NB4 (cell line): ENCODE results near the gene GCSH.

Source experiments
- POLR2A ChIP-seq: IDR thresholded peaks from 2 replicates; pipeline ENCODE4 v1.6.1; 2011; ENCODE audit warnings: mild to moderate bottlenecking; ENCODE audit not compliant: insufficient read length; ENCODE audit errors: extremely low read depth
- TF ChIP-seq, protein P1 (sequence below): IDR thresholded peaks from one replicate; pipeline ENCODE4 v1.5.1; 2012; ENCODE audit warnings: low read depth, low read length
- TF ChIP-seq, protein P2 (sequence below): IDR thresholded peaks from 2 replicates; pipeline ENCODE4 v1.6.1; 2011; ENCODE audit warnings: low read depth, low read length

DNA sequence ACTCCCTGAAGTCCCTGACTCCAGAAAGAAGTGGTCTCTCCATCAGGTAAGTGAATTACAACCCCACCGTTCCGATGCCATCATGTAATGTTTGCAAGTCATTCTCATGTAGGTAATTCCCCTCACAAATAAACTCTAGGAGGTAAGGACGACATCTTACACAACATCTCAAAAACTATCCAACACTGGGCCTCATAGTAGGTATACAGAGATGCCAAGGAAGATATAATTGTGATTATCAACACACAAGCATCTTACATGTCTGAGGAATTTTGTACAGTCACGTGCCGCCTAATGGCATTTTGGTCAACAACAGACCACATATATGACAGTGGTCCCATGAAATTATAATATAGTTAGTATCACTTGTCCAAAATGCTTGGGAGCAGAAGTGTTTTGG lies 7.4 kb downstream of the GCSH start:
- TF ChIP-seq, protein P1, sequence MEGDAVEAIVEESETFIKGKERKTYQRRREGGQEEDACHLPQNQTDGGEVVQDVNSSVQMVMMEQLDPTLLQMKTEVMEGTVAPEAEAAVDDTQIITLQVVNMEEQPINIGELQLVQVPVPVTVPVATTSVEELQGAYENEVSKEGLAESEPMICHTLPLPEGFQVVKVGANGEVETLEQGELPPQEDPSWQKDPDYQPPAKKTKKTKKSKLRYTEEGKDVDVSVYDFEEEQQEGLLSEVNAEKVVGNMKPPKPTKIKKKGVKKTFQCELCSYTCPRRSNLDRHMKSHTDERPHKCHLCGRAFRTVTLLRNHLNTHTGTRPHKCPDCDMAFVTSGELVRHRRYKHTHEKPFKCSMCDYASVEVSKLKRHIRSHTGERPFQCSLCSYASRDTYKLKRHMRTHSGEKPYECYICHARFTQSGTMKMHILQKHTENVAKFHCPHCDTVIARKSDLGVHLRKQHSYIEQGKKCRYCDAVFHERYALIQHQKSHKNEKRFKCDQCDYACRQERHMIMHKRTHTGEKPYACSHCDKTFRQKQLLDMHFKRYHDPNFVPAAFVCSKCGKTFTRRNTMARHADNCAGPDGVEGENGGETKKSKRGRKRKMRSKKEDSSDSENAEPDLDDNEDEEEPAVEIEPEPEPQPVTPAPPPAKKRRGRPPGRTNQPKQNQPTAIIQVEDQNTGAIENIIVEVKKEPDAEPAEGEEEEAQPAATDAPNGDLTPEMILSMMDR = no peak
- TF ChIP-seq, protein P2, sequence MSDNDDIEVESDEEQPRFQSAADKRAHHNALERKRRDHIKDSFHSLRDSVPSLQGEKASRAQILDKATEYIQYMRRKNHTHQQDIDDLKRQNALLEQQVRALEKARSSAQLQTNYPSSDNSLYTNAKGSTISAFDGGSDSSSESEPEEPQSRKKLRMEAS = no peak
- no peak for TF ChIP-seq POLR2A
